NCI-H2196 treated with DMSO at 0.1 percent for 48 hours (cell line): ENCODE results near the gene BRAT1.
"Not testable (repeated sequence)": the region's sequence is repeated elsewhere in the genome, so short reads cannot be mapped to it uniquely, and the experiment has no call there.

Source experiments
- DNase-seq: peaks from one replicate; lab custom pipeline; 2025; ENCODE audit not compliant: unreplicated experiment; lab: John Stamatoyannopoulos, UW

Gene BRAT1

GRCh38 chr7:2555121-2556052 is at the start of gene BRAT1:
BRAT1 (minus strand) TSS chr7:2555524; CDS start chr7:2554431, 1,093 bp downstream.
- peak; percentile 93 for DNase-seq

- DNase-seq: no peak
These were observed 49.4 kb upstream of the BRAT1 start for GRCh38 chr7:2604608-2605174.

GRCh38 chr7:2603044-2603965 is 48.0 kb upstream of the BRAT1 start:
- no peak for DNase-seq

GRCh38 chr7:2602406-2603043 is 47.2 kb upstream of the BRAT1 start:
- DNase-seq: no peak

GRCh38 chr7:2601907-2602306 is 46.6 kb upstream of the BRAT1 start:
- DNase-seq: no peak

GRCh38 chr7:2601065-2601464 is 45.7 kb upstream of the BRAT1 start:
- DNase-seq: no peak

GRCh38 chr7:2598154-2598823 is 43.0 kb upstream of the BRAT1 start:
- DNase-seq: no peak

GRCh38 chr7:2597273-2597640 is 41.9 kb upstream of the BRAT1 start:
- no peak for DNase-seq

- DNase-seq: no peak
These were observed 41.3 kb upstream of the BRAT1 start for GRCh38 chr7:2596464-2597272.

GRCh38 chr7:2595258-2595860 is 40.0 kb upstream of the BRAT1 start:
- DNase-seq: no peak

GRCh38 chr7:2594599-2594998 is 39.3 kb upstream of the BRAT1 start:
- DNase-seq: no peak

- DNase-seq: no peak
These were observed 37.9 kb upstream of the BRAT1 start for GRCh38 chr7:2593036-2593727.

GRCh38 chr7:2592375-2592865 is 37.1 kb upstream of the BRAT1 start:
- no peak for DNase-seq

- not testable (repeated sequence) for DNase-seq
These were observed 34.6 kb upstream of the BRAT1 start for GRCh38 chr7:2589941-2590340.

- no peak for DNase-seq
These were observed 34.0 kb upstream of the BRAT1 start for GRCh38 chr7:2589341-2589740.

- DNase-seq: no peak
These were observed 32.5 kb upstream of the BRAT1 start for GRCh38 chr7:2587778-2588177.

- DNase-seq: no peak
These were observed 31.8 kb upstream of the BRAT1 start for GRCh38 chr7:2587134-2587533.

- no peak for DNase-seq
These were observed 31.1 kb upstream of the BRAT1 start for GRCh38 chr7:2586326-2587020.
